Stimulated activated CD8-positive, alpha-beta memory T cell treated with anti-CD3 and anti-CD28 coated beads, Interleukin-7, amount 100 ng/mL, for 48 hours (primary cell): Measurements from ENCODE around the gene SCGB1C1.
"Not testable (repeated sequence)": the region's sequence is repeated elsewhere in the genome, so short reads cannot be mapped to it uniquely, and the experiment has no call there.

Experiments
- DNase-seq, 2 donors: peaks; one replicate each; pipeline ENCODE4 v3.0.0-alpha.2; 2020; ENCODE audit warnings: low read depth in 1 of 2; ENCODE audit errors: extremely low read depth in 1 of 2

SCGB1C1 gene

DNA sequence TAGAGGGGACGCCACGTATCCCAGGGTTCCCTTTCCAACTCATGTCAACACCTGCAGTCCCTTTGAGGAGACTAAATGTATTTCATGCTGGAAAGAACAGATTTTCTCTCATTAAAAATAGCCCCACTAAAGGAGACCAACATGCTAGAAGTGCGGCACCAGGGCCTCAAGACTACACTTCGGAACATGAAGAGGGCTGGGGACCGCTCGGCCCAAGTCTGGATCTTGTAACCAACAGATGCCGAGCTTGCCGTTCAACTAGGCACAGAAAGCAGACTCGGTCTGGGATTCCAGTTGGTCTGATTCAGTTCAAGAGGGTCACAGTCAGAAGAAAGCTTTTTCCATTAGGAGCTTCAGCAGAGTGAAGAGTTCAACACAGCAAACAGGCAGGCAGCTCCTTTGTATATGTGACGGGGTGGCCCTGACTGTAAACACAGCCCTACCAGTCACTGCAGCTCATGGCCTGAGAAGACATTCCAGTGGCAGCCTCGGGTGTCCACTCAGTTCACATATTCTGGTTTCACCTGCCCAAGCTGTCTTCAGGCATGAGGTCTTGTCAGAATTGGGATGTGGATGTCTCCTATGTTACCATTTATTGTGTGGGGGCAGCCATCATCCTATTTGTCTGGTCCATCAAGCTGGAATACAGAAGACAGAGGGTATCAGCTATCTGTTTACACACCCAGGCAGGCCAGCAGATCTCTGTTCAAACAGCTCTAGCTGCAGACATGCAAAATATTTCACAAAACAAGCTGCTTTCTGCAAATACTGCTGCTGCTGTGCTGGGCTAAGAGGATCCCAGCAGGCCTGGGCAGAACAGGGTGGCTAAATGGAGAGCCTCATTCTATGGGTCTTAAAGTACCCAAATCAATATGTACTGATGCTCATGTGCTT is 23.4 kb downstream of the SCGB1C1 start:
- no peak for DNase-seq

DNA sequence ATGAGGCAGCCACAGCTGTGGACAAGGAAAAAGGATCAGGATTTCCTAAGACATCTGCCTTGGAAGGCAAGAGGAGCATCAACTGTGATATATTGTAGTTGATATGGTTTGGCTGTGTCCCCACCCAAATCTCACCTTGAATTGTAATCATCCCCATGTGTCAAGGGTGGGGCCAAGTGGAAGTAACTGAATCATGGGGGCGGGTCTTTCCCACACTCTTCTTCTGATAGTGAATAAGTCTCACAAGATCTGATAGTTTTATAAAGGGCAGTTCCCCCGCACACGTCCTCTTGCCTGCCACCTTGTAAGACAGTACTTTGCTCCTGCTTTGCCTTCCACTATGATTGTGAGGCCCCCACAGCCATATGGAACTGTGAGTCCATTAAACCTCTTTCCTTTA is 24.8 kb downstream of the SCGB1C1 start:
- DNase-seq, result no peak

DNA sequence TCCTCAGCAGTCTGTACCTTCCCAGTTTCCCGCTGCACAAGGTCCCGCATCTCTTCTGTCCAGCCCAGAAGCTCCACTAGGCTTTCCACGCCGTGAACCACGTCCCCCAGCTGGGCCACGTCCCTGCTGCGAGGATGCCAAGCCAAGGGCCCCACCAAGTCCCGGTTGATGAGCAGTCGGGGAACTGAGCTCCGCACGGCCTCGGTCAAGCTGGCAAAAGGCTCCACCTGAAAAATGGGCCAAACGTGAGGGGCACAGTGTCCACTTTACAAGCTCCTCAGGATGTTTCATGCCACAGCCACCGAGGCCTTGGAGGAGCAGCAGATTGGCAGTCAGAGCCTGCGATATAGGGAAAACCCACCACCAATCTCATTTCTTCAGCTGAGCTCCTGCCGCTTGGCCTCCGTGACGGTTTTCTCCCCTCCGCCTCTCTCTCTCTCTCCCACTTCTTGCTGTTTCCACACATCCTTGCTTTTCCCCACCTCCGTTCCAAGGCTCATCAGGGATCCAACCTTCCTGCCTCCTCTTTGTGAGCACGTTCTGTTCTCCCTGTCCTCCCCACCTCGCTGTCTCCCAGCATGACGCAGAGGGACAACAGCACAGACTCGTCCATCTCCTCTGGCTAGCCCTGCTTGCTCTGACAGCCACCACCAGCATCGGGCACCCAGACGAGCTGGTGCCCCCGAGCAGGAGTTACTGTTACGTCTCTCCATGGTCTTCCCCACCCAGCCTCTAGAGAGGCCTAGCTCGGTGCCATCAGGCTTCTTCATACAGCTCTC is 26.1 kb downstream of the SCGB1C1 start:
- DNase-seq, result no peak

DNA sequence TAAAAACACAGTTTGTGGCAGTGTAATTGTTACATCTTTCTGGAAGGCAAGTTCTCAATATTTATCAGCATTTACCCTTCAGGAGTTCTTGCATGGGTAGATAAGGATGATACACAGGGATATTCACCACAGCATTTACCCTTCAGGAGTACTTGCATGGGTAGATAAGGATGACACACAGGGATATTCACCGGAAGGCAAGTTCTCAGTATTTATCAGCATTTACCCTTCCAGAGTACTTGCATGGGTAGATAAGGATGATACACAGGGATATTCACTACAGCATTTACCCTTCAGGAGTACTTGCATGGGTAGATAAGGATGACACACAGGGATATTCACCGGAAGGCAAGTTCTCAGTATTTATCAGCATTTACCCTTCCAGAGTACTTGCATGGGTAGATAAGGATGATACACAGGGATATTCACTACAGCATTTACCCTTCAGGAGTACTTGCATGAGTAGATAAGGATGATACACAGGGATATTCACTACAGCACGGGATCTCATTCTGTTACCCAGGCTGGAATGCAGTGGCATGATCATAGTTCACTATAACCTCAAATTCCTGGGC is 27.9 kb downstream of the SCGB1C1 start:
- DNase-seq, result not testable (repeated sequence)

DNA sequence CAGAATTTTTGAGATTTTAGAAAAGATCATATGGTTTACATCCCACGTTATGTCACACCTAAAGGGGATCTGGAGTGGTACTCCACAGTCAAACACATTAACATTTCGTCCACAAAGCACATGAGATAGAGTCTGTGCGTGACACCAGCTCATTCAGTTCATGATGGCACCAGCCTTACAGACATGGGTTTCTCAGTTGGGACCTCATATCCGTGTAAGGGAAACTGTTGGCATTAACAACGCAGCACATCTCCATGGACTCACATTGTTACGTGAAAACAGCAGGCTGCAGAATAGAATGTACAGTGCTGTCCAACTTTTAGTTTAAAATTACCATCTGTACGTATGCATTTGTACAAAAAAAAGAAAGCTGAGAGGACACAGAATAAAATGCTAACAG is 28.7 kb downstream of the SCGB1C1 start:
- no peak for DNase-seq

DNA sequence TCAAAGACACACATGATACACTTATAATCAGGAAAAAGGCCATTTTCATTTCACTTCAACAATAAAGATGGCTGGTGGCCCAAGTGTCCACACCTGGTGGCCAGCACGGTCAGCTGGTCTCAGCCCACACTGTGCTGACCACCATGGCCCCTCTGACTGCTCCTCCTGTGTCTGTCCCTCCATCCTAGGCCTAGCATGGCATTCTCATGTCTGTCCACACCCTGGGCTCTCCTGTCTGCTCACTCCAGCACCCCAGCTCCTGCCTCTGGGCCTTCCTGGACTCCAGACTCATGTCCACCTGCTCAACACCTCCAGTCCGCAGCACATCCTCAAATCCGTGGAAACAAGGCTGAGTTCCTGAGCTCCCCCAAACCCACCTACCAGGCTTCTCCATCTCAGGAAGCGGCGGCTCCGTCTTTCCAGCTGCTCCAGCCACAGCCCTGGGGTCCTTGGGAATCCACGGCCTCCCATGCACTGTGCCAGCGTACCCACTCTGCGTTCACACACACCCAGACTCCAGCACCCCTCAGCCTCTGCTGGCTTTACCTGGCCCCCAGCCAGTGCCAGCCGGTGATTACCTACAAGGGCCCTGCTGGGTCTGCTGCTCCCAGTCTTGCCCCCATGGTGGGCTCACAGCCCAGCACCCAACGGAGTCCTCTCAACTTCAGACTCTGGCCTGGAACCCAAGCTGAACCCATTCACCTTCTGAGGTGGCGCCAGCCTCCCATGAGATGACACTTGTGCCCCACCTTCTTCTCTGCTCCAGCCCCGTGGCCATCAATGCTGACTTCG is 29.3 kb downstream of the SCGB1C1 start:
- DNase-seq, result no peak

DNA sequence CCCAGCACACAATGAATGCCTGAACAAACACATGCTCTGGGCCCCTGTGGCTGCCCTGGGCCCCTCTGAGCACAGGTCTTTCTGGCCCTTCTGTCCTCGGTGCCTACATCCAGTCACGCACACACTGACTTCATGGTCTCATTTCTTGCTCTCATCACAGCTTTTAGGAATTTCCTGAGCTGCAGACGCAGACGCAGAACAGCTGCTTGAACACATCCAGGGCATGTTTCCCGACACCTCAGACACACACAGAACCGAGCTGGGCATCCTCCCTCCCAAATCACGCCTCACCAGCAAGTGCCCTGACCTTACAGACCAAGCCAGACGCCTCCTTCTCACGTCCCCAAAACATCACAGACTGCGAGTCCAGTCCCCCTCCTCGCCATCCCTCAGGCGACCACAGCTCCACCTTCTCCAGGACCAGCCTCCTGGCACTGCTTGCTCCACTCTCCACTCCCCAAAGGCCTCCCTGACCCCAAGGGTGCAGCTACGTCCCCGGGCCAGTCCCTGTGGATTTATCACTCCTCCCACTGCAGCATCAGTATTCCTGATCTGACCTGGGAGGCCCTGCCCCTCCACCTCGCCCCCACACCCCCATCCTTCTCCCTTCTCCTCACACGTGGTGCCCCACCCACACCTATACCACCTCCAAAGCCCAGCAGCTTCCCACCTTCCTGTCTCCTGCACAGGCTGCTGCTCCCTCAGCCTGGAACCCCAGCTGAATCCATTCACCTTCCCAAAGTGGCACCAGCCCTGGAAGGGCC is 30.3 kb downstream of the SCGB1C1 start:
- DNase-seq, result no peak

DNA sequence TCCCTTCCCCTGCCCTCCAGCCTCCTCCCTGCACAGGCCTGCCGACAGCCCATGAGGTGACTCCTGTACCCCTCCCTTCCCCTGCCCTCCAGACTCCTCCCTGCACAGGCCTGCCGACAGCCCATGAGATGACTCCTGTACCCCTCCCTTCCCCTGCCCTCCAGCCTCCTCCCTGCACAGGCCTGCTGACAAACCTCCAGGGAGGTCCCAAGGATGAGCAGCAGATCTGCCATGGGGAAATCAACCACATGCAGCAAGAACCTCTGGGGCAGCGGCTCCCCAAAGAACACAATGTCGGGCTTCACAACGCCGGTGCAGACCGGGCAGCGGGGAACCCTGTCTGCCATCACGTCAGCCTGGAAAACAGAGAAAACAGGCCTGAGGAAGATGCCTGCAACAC is 31.0 kb downstream of the SCGB1C1 start:
- no peak for DNase-seq

DNA sequence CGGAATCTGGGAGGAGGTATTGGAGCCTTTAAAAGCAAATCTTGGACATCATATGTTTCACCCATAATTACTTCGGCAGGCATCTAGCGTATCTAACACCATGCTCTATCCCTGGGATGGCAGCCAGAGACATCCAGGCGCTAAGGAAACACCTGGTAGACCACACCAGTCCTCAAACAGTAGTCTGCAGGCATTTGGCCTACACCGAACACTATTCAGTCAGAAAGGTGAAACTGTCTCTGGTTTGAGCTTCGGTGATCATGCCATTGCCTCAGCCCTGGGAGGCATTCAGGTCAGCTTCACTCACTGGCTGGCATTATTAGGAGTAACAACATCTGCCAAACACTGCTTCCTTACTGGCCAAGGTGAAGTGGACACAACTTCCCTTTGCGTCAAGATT is 31.5 kb downstream of the SCGB1C1 start:
- DNase-seq, result no peak

DNA sequence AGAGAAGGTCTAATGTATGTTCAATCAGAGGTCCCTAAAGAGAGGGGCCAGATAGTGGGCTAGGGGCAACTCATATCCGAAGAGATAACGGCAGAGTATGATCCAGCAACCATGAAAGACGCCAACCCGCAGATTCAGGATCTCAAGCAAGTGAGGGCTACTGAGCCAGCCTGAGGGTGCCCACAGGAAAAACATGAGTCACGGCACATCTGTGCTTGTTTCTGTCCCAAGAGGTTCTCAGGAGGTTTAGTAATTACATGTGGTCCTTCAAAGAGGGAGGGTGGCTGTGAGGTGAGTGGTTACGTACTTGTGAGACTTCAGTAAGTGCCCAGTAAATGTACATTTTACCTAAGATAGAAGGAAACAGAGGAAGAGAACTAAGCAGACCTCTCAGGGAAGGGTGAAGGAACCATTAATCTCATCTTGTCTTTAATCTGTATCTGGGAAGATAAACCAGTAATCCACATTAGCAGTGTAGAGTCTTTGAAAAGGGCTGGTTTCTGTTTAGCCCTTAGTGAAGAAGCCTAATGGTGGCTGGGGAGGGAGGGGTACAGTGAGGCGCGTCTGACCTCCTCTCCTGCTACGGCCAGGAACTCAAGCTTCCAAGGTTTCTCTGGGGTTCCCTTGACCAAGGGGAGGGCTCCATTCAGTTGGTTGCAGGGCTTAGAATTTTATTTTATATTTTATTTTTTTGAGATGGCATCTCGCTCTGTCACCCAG is 33.0 kb downstream of the SCGB1C1 start:
- no peak for DNase-seq

DNA sequence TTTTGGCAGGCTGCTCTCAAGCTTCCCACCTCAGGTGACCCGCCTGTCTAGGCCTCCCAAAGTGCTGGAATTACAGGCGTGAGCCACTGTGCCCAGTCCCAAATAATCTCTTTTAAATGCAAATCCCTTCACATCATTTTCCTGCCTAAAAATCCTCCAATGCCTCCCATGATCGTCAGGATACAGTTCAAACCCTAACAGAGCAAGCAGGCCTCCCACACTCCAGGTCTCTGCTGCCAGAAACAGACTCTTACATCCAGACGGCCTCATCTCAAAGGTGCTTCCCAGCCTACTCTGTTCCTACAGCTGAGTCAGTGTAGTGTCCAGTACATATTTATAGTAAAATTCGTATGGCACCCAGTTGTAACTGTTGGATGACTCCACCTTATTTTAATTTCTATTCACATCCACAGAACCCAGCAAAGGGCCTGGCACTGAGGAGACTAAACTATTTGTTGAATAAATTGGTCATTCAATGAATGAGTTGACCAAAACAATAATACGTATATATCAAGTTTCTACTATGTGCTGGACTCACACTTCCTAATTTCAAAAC is 35.0 kb downstream of the SCGB1C1 start:
- DNase-seq, result no peak

DNA sequence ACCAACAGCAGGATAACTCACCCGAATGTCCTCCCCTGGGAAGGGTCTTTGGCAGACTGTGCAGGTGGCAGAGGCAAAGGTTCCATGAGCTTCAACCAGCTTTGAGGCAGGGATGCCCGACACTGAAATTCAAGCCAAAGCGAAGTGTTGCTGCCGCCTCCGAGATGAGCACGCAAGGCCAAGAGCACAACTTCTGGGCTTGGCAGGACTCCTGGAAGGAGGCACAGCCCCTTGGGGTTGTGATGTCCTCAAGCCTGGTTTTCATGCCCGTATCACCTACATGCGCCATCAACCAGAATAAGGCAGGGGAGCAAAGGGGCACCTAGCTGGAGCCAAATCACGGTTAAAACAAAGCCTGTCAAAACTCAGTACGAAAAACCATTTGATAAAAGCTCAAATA is 37.6 kb downstream of the SCGB1C1 start:
- no peak for DNase-seq

DNA sequence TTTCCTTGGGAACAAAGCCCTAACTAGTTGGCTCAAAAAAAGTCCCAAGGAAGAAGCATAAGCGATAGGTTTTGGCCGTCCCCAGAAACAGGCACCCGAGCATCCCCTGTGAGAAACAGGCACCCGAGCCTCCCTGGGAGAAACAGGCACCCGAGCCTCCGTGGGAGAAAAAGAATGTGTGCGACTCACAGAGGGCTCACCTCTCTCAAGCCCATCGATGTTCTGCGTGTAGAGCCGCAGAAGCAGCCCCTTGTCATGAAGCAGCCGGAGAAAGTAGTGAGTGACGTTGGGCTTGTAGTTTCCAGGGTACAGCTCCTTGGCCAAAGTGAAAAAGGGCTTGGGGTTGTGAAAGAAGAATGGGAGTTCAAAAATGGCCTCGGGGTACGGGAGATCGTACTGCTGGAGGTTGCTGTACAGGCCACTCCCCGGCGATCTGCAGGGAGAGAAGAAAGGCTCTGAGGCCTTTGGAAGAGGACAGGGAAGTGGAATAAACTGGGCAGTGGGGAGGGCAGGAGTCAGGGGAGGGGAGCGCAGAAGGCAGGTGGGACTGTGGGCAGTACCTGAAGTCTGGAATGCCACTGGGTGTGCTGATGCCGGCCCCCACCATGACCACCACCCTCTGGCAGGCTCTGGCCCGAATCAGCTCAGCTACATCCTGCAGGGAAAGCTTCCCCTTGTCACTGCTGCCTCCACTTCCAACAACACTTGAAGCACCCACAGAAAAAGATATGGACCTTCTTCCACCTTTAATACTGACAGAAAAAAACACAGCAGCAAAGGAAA is 40.1 kb downstream of the SCGB1C1 start:
- DNase-seq, result no peak

DNA sequence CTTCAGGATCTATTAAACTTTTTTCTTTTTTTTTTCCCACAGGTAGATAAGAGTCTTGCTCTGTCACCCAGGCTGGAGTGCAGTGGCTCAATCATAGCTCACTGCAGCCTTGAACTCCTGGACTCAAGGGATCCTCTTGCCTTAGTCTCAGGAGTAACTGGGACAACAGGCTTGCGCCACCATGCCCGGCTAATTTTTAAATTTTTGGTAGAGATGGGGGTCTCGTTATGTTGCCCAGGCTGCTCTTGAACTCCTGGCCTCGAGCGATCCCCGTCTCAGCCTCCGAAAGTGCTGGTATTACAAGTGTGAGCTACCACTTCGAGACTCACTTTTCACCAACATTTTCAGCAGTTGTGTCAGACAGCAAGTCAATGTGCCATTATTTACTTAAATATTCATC is 42.3 kb downstream of the SCGB1C1 start:
- DNase-seq, result no peak

DNA sequence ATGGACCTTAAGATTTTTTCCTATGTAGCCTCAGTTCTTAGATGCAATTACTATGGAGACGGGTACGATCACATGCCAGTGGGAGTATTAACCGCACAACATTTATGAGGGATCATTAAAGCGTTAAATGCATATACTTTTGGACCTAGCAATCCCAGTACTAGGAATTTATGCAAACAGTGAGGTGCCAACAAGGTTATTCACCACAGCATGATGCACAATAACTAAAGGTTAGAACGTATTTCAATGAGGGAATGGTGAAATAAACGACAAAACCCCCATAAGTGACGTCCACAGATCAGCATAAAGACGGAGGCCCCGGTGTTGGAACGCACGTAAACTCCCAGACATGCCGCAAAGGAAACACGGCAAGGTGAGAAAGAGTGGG is 42.7 kb downstream of the SCGB1C1 start:
- DNase-seq, result peak in 1 of 2 donors; percentile 70

DNA sequence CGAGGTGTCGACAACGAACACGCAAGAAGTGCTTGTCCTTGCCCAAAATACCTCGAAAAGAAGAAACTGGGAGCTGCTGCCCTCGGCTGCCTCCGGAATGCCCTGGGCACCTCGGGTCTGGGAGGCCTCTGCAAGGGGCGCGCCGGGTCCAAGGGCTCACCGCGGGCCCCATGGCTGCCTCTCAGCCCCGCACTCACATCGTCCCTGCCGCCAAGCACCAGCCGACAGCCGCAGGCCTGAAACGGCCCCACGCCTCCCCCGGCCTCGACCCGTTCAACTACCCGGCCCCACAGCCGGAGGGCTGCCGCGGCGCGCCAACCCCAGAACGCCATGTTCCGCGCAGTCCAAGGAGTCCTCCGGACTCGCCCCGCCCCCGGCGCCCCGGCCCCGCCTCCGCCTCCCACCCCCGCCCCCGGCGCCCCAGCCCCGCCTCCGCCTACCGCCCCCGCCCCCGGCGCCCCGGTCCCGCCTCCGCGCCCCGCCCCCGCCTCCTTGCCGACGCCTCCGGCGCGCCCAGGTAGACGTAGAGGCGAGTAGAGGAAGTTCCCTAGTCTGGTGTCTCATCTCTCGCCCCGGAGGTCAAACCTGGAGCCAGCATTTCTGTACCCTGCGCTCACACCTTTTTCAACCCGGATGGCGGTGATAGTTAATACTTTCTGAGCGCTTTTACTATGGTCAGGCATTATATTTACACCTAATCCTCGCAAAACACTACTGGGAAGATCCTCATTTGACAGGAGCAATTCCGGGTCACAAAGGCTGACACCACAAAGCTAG is 43.3 kb downstream of the SCGB1C1 start, which contains the start of gene SIRT3:
Gene SIRT3, minus strand, starts transcription at position 346 of the 777 bp plus-strand sequence. Its CDS starts 14 bp downstream, at position 332.
- DNase-seq, result peak; percentile 55 to 69
